ENCODE results near the gene LRRC9. TPM values are rescaled to one million over a fixed set of nuclear protein-coding genes. Genes with fewer than 3 reads are reported as not detected.
A peak's percentile ranks its signal among the peaks of the same experiment; 100 is the strongest.

Gene LRRC9
- total and polyA plus RNA-seq, 11 donors = 0.01 to 0.66 (median 0.48) TPM; not detected in 7

DNA sequence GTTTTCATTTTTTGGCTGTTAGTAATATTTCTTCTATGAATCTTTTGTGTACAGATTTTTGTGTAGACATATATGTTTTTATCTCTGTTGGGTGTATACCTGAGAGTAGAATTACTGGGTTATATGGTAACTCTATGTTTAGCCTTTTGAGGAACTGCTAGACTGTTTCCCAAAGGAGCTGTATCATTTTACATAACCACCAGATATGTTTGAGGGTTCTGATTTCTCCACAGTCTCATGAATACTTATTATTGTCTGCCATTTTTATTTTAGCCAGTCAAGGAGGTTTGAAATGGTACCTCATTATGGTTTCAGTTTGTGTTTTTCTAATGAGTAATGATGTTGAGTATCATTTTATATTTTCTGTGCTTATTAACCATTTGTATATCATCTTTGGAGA, 173.7 kb downstream of the LRRC9 start:
- TF ChIP-seq POLR2A (IDR thresholded peaks at IDR 0.05) = no peak
- TF ChIP-seq, protein P1, sequence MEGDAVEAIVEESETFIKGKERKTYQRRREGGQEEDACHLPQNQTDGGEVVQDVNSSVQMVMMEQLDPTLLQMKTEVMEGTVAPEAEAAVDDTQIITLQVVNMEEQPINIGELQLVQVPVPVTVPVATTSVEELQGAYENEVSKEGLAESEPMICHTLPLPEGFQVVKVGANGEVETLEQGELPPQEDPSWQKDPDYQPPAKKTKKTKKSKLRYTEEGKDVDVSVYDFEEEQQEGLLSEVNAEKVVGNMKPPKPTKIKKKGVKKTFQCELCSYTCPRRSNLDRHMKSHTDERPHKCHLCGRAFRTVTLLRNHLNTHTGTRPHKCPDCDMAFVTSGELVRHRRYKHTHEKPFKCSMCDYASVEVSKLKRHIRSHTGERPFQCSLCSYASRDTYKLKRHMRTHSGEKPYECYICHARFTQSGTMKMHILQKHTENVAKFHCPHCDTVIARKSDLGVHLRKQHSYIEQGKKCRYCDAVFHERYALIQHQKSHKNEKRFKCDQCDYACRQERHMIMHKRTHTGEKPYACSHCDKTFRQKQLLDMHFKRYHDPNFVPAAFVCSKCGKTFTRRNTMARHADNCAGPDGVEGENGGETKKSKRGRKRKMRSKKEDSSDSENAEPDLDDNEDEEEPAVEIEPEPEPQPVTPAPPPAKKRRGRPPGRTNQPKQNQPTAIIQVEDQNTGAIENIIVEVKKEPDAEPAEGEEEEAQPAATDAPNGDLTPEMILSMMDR (IDR thresholded peaks at IDR 0.05) = no peak
- H3K27ac ChIP-seq = peak overlapping the region; percentile 6 to 99 (median 98)
- H3K27me3 ChIP-seq = no peaks in the 10 kb centered on the region
- ATAC-seq (no peak), DNase-seq (no peak)
- H3K4me3 ChIP-seq = peak overlapping the region in 11 of 12 donors; percentile 3 to 90 (median 74)
- peaks cover 0 to 12% (median 0%) of the 10 kb centered on the region in 9 donors for H3K36me3 ChIP-seq
- H3K9me3 ChIP-seq = no peaks in the 10 kb centered on the region
- peaks cover 0 to 60% (median 33%) of the 10 kb centered on the region in 12 donors for H3K4me1 ChIP-seq
- intact Hi-C loops (cut with DNase I) = loop anchor here in 5 of 10 donors (2.0 to 10.0 kb wide), 5 partner anchors 71 to 609 kb away; partner anchors contain the start of genes DHRS7 (in 4 of the 5), JKAMP (in 1 of the 5), L3HYPDH (in 1 of the 5) and PPM1A (in 1 of the 5)

DNA sequence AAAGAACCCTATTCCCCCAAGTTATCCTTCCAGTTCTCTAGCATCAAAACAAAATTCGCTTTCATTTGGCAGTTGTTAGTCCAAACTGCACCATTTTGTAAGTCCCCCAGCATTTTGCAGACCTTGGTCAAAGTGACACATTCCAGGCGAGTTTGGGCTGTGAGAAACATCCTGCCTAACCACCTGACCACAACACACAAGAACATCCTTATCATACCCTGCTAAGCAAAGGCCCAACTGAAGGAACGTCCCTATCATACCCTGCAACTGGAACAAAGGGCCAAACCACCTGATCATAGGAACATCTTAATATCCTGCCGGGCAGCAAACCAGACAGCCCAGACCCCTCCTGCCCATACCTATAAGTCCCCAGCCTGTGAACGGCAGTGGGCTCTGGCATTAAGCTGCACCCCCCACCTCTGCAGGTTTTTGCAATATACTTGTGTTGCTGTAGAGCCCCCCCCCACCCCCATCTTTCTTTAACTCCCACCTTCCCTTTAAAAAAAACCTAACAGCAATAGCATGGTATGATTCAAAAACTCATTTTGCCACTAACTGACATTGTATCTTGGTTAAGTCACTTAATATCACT, 174.5 kb downstream of the LRRC9 start:
- ATAC-seq (no peak), DNase-seq (peak in 1 of 5 donors; percentile 10)
- no peaks in the 10 kb centered on the region for H3K27me3 ChIP-seq
- 32 to 53% (median 37%) methylated on average over 5 of the region's 5 CpGs for WGBS, 4 donors
- H3K27ac ChIP-seq = peak overlapping the region in 11 of 12 donors; percentile 28 to 99 (median 98)
- no peak for TF ChIP-seq POLR2A (IDR thresholded peaks at IDR 0.05)
- H3K4me1 ChIP-seq = peaks cover 0 to 62% (median 33%) of the 10 kb centered on the region in 12 donors
- no peaks in the 10 kb centered on the region for H3K9me3 ChIP-seq
- intact Hi-C loops (cut with DNase I) = loop anchor here in 4 of 10 donors (5.0 to 10.0 kb wide), 4 partner anchors 70 to 610 kb away; partner anchors contain the start of genes DHRS7 (in 2 of the 4), JKAMP (in 1 of the 4), L3HYPDH (in 1 of the 4) and PPM1A (in 1 of the 4)
- H3K36me3 ChIP-seq = peaks cover 0 to 12% (median 0%) of the 10 kb centered on the region in 9 donors
- H3K4me3 ChIP-seq = peak overlapping the region in 9 of 12 donors; percentile 67 to 90 (median 75)

DNA sequence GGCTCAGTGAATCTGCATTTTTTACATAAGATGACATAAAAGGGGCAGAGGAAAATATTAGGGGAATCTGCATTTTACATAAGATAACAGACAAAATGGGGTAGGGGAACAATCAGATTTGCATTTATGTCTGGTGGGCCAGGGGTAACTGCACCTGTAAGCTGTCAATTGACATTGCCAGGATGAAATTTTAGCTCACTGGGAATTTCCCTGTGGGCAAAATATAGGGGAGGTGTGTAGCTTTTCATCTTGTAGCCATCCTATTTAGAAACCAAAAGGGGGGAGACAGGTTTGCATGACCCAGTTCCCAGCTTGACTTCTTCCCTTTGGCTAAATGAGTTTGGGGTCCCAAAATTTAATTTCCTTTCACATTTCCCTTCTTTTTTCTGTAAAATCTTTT, 175.3 kb downstream of the LRRC9 start:
- peak overlapping the region in 2 of 12 donors; percentile 67 to 68 for H3K4me3 ChIP-seq
- H3K4me1 ChIP-seq = peaks cover 0 to 66% (median 33%) of the 10 kb centered on the region in 12 donors
- intact Hi-C loops (cut with DNase I) = loop anchor here in 2 of 10 donors (10.0 kb wide), 2 partner anchors 70 to 610 kb away; partner anchors contain the start of genes DHRS7 (in 1 of the 2), JKAMP (in 1 of the 2) and L3HYPDH (in 1 of the 2)
- no peaks in the 10 kb centered on the region for H3K27me3 ChIP-seq
- ATAC-seq = no peak
- H3K9me3 ChIP-seq = no peaks in the 10 kb centered on the region
- TF ChIP-seq POLR2A (IDR thresholded peaks at IDR 0.05) = no peak
- TF ChIP-seq, protein P1 (IDR thresholded peaks at IDR 0.05) = no peak
- no peak for DNase-seq
- peaks cover 0 to 12% (median 0%) of the 10 kb centered on the region in 9 donors for H3K36me3 ChIP-seq
- H3K27ac ChIP-seq = peak overlapping the region in 8 of 12 donors; percentile 91 to 99 (median 98)

DNA sequence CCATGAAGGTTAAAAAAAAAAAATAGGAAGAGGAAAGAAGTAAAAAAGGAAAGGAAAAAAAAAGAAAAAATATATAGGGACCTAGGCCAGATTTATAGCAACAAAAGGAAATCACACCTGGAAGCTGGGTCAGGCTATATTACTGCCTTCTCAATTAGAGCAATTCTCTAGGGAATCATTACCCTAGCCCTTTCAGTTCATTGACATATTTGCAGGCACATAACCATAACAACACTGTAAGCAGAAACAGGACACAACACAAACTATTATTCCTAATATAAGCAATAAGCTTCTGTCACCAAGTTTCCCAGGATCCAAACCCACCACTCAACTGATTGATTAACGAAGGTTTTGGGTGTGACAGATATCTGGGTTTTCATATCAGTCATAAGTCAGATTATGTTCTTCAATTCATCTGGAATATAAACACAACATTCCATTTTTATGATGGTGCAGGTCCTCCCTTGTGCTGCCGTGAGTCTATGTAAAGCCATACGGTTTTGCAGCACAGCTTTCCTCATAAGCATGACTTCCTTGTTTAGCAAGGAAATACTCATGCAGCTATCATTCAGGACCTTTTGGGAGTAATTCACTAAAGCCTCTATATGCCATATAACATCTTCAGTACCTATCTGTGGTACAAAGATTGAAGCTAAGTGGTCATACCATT, 176.0 kb downstream of the LRRC9 start:
- 37 to 62% (median 47%) methylated on average over 3 of the region's 3 CpGs for WGBS, 4 donors
- Histone ChIP-seq H3K4me3 (no peak overlapping the region), H3K4me1 (peaks cover 0 to 62% (median 33%) of the 10 kb centered on the region in 12 donors), H3K36me3 (peaks cover 0 to 12% (median 0%) of the 10 kb centered on the region in 9 donors), H3K27me3 (no peaks in the 10 kb centered on the region), H3K27ac (peak overlapping the region in 6 of 12 donors; percentile 94 to 99 (median 98)), H3K9me3 (no peaks in the 10 kb centered on the region)
- ATAC-seq (no peak), DNase-seq (no peak)
- intact Hi-C loops (cut with DNase I) = loop anchor here in 2 of 10 donors (10.0 kb wide), 2 partner anchors 69 to 611 kb away; partner anchors contain the start of genes DHRS7 (in 1 of the 2), JKAMP (in 1 of the 2) and L3HYPDH (in 1 of the 2)
- no peak for TF ChIP-seq POLR2A (IDR thresholded peaks at IDR 0.05)
- TF ChIP-seq, protein P1 (IDR thresholded peaks at IDR 0.05) = no peak

Data from heart left ventricle (tissue), 16 donors.